SW480 (cell line): ENCODE data around the gene SHQ1.

Source experiments
- DNase-seq: peaks from one replicate; pipeline ENCODE4 v3.0.0-alpha.2; 2016; ENCODE audit warnings: low spot score

The SHQ1 gene

GRCh38 chr3:72847751-72848702 is at the start of gene SHQ1:
Gene SHQ1, minus strand, starts transcription at chr3:72848445. Its CDS starts 105 bp downstream, at chr3:72848340.
- DNase-seq, result peak; percentile 93

GRCh38 chr3:72897758-72898007 is 49.4 kb upstream of the SHQ1 start:
- DNase-seq, result no peak

- DNase-seq, result no peak
Measured at GRCh38 chr3:72896996-72897757, 48.9 kb upstream of the SHQ1 start.

GRCh38 chr3:72894976-72895552 is 46.8 kb upstream of the SHQ1 start:
- no peak for DNase-seq

GRCh38 chr3:72892870-72893269 is 44.6 kb upstream of the SHQ1 start:
- no peak for DNase-seq

- DNase-seq, result no peak
Measured at GRCh38 chr3:72892081-72892775, 44.0 kb upstream of the SHQ1 start.

- DNase-seq, result peak; percentile 68
Measured at GRCh38 chr3:72891053-72891855, 43.0 kb upstream of the SHQ1 start.

- DNase-seq, result no peak
Measured at GRCh38 chr3:72890166-72890925, 42.1 kb upstream of the SHQ1 start.

- no peak for DNase-seq
Measured at GRCh38 chr3:72889310-72890165, 41.3 kb upstream of the SHQ1 start.

GRCh38 chr3:72888546-72889309 is 40.5 kb upstream of the SHQ1 start:
- DNase-seq, result no peak

GRCh38 chr3:72887705-72888545 is 39.7 kb upstream of the SHQ1 start, which contains the start of gene GXYLT2:
Gene GXYLT2, plus strand, starts transcription at chr3:72888046. Its CDS starts 188 bp downstream, at chr3:72888234.
- peak; percentile 79 for DNase-seq

- peak; percentile 27 for DNase-seq
Measured at GRCh38 chr3:72887343-72887704, 39.1 kb upstream of the SHQ1 start.

GRCh38 chr3:72872183-72872582 is 23.9 kb upstream of the SHQ1 start:
- DNase-seq, result no peak

- DNase-seq, result no peak
Measured at GRCh38 chr3:72862314-72863090, 14.3 kb upstream of the SHQ1 start.

GRCh38 chr3:72860846-72861245 is 12.6 kb upstream of the SHQ1 start:
- DNase-seq, result no peak

- DNase-seq, result no peak
Measured at GRCh38 chr3:72860053-72860452, 11.8 kb upstream of the SHQ1 start.

- no peak for DNase-seq
Measured at GRCh38 chr3:72855001-72855400, 6.8 kb upstream of the SHQ1 start.
